ENCODE results near the gene TRIM67. TPM values are rescaled to one million over a fixed set of nuclear protein-coding genes. Genes with fewer than 3 reads are reported as not detected.

Gene TRIM67
- total RNA-seq, 1 experiment from 2014 or later: not detected

GRCh38 chr1:231193710-231194340, 32.0 kb downstream of the TRIM67 start:
- TF ChIP-seq CTCF (conservative IDR thresholded peaks at IDR 0.05) (no peak), EZH2 (IDR thresholded peaks at IDR 0.05; ENCODE audit: low read depth) (no peak)
- ChIA-PET POLR2A (ENCODE audit: unreplicated experiment) (no interaction called here), CTCF (no interaction called here)
- no peaks in the 10 kb centered on the region for H3K9me3 ChIP-seq (ENCODE audit: insufficient read depth, low read depth)
- no peak overlapping the region for H3K4me2 ChIP-seq
- no peaks in the 10 kb centered on the region for H3K36me3 ChIP-seq (ENCODE audit: low read depth)
- H3K27me3 ChIP-seq (ENCODE audit: insufficient read depth, low read depth): peaks cover 91% of the 10 kb centered on the region
- no peak overlapping the region for H2AFZ ChIP-seq
- no peak overlapping the region for H3K27ac ChIP-seq
- intact Hi-C loops (cut with micrococcal nuclease; ENCODE audit: unreplicated experiment): no loop called here
- H3K4me1 ChIP-seq (replicated peaks; ENCODE audit: insufficient read depth): 0 out of 2 replicates have a peak, but pooled peaks cover 5% of the 10 kb centered on the region
- H3K4me3 ChIP-seq: no peak overlapping the region
- BruUV-seq (replicated peaks): no TSS peak
- no peak for DNase-seq
- H3F3A ChIP-seq (ENCODE audit: insufficient read depth, low read depth): no peaks in the 10 kb centered on the region
- no peaks in the 10 kb centered on the region for H4K20me1 ChIP-seq (ENCODE audit: insufficient read depth)
- H3K9me2 ChIP-seq (ENCODE audit: insufficient read depth): no peaks in the 10 kb centered on the region
- no peaks in the 10 kb centered on the region for H3K79me2 ChIP-seq (ENCODE audit: low read depth)

DNA sequence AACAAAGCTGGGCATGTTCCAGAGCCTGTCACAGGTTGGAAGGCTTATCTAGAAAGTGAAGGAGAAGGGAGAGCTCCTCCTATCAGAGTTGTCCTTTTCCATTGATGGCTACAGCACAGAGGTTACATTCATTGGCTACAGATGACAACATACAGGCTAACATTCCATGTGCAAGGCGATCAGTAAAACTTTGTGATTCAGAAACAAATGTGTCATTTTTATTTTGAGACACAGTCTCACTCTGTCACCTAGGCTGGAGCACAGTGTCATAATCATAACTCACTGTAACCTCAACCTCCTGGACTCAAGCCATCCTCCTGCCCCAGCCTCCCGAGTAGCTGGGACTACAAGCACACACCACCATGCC, 32.6 kb downstream of the TRIM67 start:
- POLR2A ChIA-PET (ENCODE audit: unreplicated experiment): no interaction called here
- TF ChIP-seq EZH2 (IDR thresholded peaks at IDR 0.05; ENCODE audit: low read depth) (no peak), CTCF (conservative IDR thresholded peaks at IDR 0.05) (no peak)
- H3F3A ChIP-seq (ENCODE audit: insufficient read depth, low read depth): no peaks in the 10 kb centered on the region

GRCh38 chr1:231194843-231195516, 33.1 kb downstream of the TRIM67 start:
- no peaks in the 10 kb centered on the region for H3K9me2 ChIP-seq (ENCODE audit: insufficient read depth)
- DNase-seq: peak in 1 of 2 experiments; percentile 41
- 0 out of 2 replicates have a peak, but pooled peaks cover 5% of the 10 kb centered on the region for H3K4me1 ChIP-seq (replicated peaks; ENCODE audit: insufficient read depth)
- no peak for TF ChIP-seq CTCF (conservative IDR thresholded peaks at IDR 0.05)
- TF ChIP-seq EZH2 (IDR thresholded peaks at IDR 0.05; ENCODE audit: low read depth): no peak
- no peak overlapping the region for H3K4me2 ChIP-seq
- H3K4me3 ChIP-seq: no peak overlapping the region
- POLR2A ChIA-PET (ENCODE audit: unreplicated experiment): no interaction called here
- no peaks in the 10 kb centered on the region for H3K36me3 ChIP-seq (ENCODE audit: low read depth)
- intact Hi-C loops (cut with micrococcal nuclease; ENCODE audit: unreplicated experiment): no loop called here
- H3F3A ChIP-seq (ENCODE audit: insufficient read depth, low read depth): no peaks in the 10 kb centered on the region
- no TSS peak for BruUV-seq (replicated peaks)
- CTCF ChIA-PET: no interaction called here
- H3K27ac ChIP-seq: no peak overlapping the region
- H3K9me3 ChIP-seq (ENCODE audit: insufficient read depth, low read depth): no peaks in the 10 kb centered on the region
- no peaks in the 10 kb centered on the region for H3K79me2 ChIP-seq (ENCODE audit: low read depth)
- no peaks in the 10 kb centered on the region for H4K20me1 ChIP-seq (ENCODE audit: insufficient read depth)
- H2AFZ ChIP-seq: no peak overlapping the region
- peaks cover 91% of the 10 kb centered on the region for H3K27me3 ChIP-seq (ENCODE audit: insufficient read depth, low read depth)

More for the DNA sequence above, 32.6 kb downstream of the TRIM67 start:
- Histone ChIP-seq H3K27ac (no peak overlapping the region), H3K9me3 (ENCODE audit: insufficient read depth, low read depth) (no peaks in the 10 kb centered on the region), H3K4me3 (no peak overlapping the region), H3K4me1 (replicated peaks; ENCODE audit: insufficient read depth) (0 out of 2 replicates have a peak, but pooled peaks cover 5% of the 10 kb centered on the region), H4K20me1 (ENCODE audit: insufficient read depth) (no peaks in the 10 kb centered on the region), H3K79me2 (ENCODE audit: low read depth) (no peaks in the 10 kb centered on the region), H3K27me3 (ENCODE audit: insufficient read depth, low read depth) (peaks cover 91% of the 10 kb centered on the region), H3K4me2 (no peak overlapping the region), H2AFZ (no peak overlapping the region), H3K36me3 (ENCODE audit: low read depth) (no peaks in the 10 kb centered on the region), H3K9me2 (ENCODE audit: insufficient read depth) (no peaks in the 10 kb centered on the region)
- no TSS peak for BruUV-seq (replicated peaks)
- CTCF ChIA-PET: no interaction called here
- no peak for DNase-seq
- intact Hi-C loops (cut with micrococcal nuclease; ENCODE audit: unreplicated experiment): no loop called here
